HG02840 (cell line): ENCODE measurements around the gene GRM8.
A peak's percentile ranks its signal among the peaks of the same experiment; 100 is the strongest.

ENCODE experiments used
- ATAC-seq: cut with Tn5 transposase; IDR thresholded peaks from one replicate; pipeline ENCODE4 v1.9.1; 2021; ENCODE audit warnings: mild to moderate bottlenecking, moderate library complexity, moderate number of reproducible peaks; ENCODE audit not compliant: unreplicated experiment, low FRiP score

The GRM8 gene

GRCh38 chr7:127252778-127253280, at the start of gene GRM8:
TSS of gene GRM8 (minus strand) at chr7:127252941.
- peak; percentile 12 for ATAC-seq

GRCh38 chr7:127290801-127291361, 38.1 kb upstream of the GRM8 start:
- ATAC-seq: no peak

GRCh38 chr7:127290116-127290655, 37.4 kb upstream of the GRM8 start:
- no peak for ATAC-seq

GRCh38 chr7:127287133-127287532, 34.4 kb upstream of the GRM8 start:
- no peak for ATAC-seq

- no peak for ATAC-seq
These were observed 17.4 kb upstream of the GRM8 start for GRCh38 chr7:127270093-127270492.

GRCh38 chr7:127266047-127266446, 13.3 kb upstream of the GRM8 start:
- ATAC-seq: no peak

GRCh38 chr7:127264219-127264618, 11.5 kb upstream of the GRM8 start:
- ATAC-seq: no peak

GRCh38 chr7:127258111-127258510, 5.4 kb upstream of the GRM8 start:
- no peak for ATAC-seq

GRCh38 chr7:127257086-127257485, 4.3 kb upstream of the GRM8 start:
- no peak for ATAC-seq

GRCh38 chr7:127256041-127256725, 3.4 kb upstream of the GRM8 start:
- no peak for ATAC-seq

- ATAC-seq: no peak
These were observed 1.5 kb upstream of the GRM8 start for GRCh38 chr7:127254163-127254684.

GRCh38 chr7:127253281-127254162, 781 bp upstream of the GRM8 start:
- peak; percentile 72 for ATAC-seq

- ATAC-seq: no peak
These were observed 396 bp downstream of the GRM8 start for GRCh38 chr7:127252377-127252713.

- no peak for ATAC-seq
These were observed 1.0 kb downstream of the GRM8 start for GRCh38 chr7:127251465-127252376.

GRCh38 chr7:127251036-127251464, 1.7 kb downstream of the GRM8 start:
- no peak for ATAC-seq

GRCh38 chr7:127250312-127251035, 2.3 kb downstream of the GRM8 start:
- no peak for ATAC-seq

GRCh38 chr7:127245607-127246006, 7.1 kb downstream of the GRM8 start:
- ATAC-seq: no peak

- no peak for ATAC-seq
These were observed 7.7 kb downstream of the GRM8 start for GRCh38 chr7:127245002-127245401.

GRCh38 chr7:127239814-127240213, 12.9 kb downstream of the GRM8 start:
- ATAC-seq: no peak
